Measurements from ENCODE around the gene TMEM209.
A peak's percentile ranks its signal among the peaks of the same experiment; 100 is the strongest.

TMEM209 gene

GRCh38 chr7:130156140-130156539, 49.1 kb downstream of the TMEM209 start:
- H3K4me3 ChIP-seq (ENCODE audit: low read depth, low read length) = no peak overlapping the region
- DNase-seq (ENCODE audit: low read depth, low spot score) = no peak
- CTCF ChIA-PET = interaction anchor here (1.5 to 2.4 kb wide), 2 partner anchors 9 to 15 kb away, joined by 4 to 9 read pairs; no protein-coding TSS in a partner anchor
- POLR2A ChIA-PET = no interaction called here
- TF ChIP-seq CTCF (IDR thresholded peaks at IDR 0.05; ENCODE audit: insufficient read depth, low read length, missing control alignments) = no peak

- TF ChIP-seq CTCF (IDR thresholded peaks at IDR 0.05; ENCODE audit: insufficient read depth, low read length, missing control alignments) = peak; percentile 29
Observed at GRCh38 chr7:130154501-130155317, 50.5 kb downstream of the TMEM209 start.

GRCh38 chr7:130154131-130154500, 51.1 kb downstream of the TMEM209 start:
- POLR2A ChIA-PET = no interaction called here
- TF ChIP-seq CTCF (IDR thresholded peaks at IDR 0.05; ENCODE audit: insufficient read depth, low read length, missing control alignments) = no peak
- CTCF ChIA-PET = interaction anchor here (0.9 to 2.4 kb wide), 2 partner anchors 11 to 604 kb away, joined by 3 to 9 read pairs; no protein-coding TSS in a partner anchor
- no peak overlapping the region for H3K4me3 ChIP-seq (ENCODE audit: low read depth, low read length)
- no peak for DNase-seq (ENCODE audit: low read depth, low spot score)

More at GRCh38 chr7:130154501-130155317, 50.5 kb downstream of the TMEM209 start:
- ChIA-PET POLR2A (no interaction called here), CTCF (interaction anchor here (0.9 to 2.4 kb wide), 3 partner anchors 10 to 603 kb away, joined by 3 to 9 read pairs (median 4); no protein-coding TSS in a partner anchor)
- DNase-seq (ENCODE audit: low read depth, low spot score) = no peak
- H3K4me3 ChIP-seq (ENCODE audit: low read depth, low read length) = no peak overlapping the region

GRCh38 chr7:130153211-130153908, 51.8 kb downstream of the TMEM209 start:
- CTCF ChIA-PET = interaction anchor here (0.9 kb wide), 1 partner anchor 605 kb away, joined by 3 read pairs; no protein-coding TSS in a partner anchor
- no peak for DNase-seq (ENCODE audit: low read depth, low spot score)
- POLR2A ChIA-PET = no interaction called here
- TF ChIP-seq CTCF (IDR thresholded peaks at IDR 0.05; ENCODE audit: insufficient read depth, low read length, missing control alignments) = no peak
- no peak overlapping the region for H3K4me3 ChIP-seq (ENCODE audit: low read depth, low read length)

GRCh38 chr7:130152493-130153210, 52.6 kb downstream of the TMEM209 start:
- POLR2A ChIA-PET = no interaction called here
- DNase-seq (ENCODE audit: low read depth, low spot score) = no peak
- no peak overlapping the region for H3K4me3 ChIP-seq (ENCODE audit: low read depth, low read length)
- no peak for TF ChIP-seq CTCF (IDR thresholded peaks at IDR 0.05; ENCODE audit: insufficient read depth, low read length, missing control alignments)
- CTCF ChIA-PET = interaction anchor here (1.0 kb wide), 1 partner anchor 354 kb away, joined by 3 read pairs; no protein-coding TSS in a partner anchor
